GM13976 (cell line): ENCODE data around the gene DHRS3.
"Not testable (repeated sequence)": the region's sequence is repeated elsewhere in the genome, so short reads cannot be mapped to it uniquely, and the experiment has no call there.

Experiments
- DNase-seq: peaks from one replicate; pipeline ENCODE4 v3.0.0; 2012; ENCODE audit warnings: low spot score
- CTCF ChIP-seq: IDR thresholded peaks from 2 replicates; pipeline ENCODE4 v1.5.1; 2012; ENCODE audit warnings: borderline replicate concordance, mild to moderate bottlenecking; ENCODE audit not compliant: insufficient read depth; ENCODE audit errors: extremely low read depth, missing control alignments, control extremely low read depth
- in situ Hi-C: fragments of 300-500 bp; cut with MboI; formaldehyde crosslinking; loops from one replicate; pipeline ENCODE4 v1.12.0; 2022; ENCODE audit warnings: low sequenced_read_pairs, mixed read lengths, inconsistent platforms; ENCODE audit not compliant: unreplicated experiment

DHRS3 gene

GRCh38 chr1:12541274-12542137, 76.5 kb downstream of the DHRS3 start:
- in situ Hi-C loops: no loop called here
- TF ChIP-seq CTCF: no peak
- DNase-seq: no peak

GRCh38 chr1:12540580-12541273, 77.3 kb downstream of the DHRS3 start:
- in situ Hi-C loops: no loop called here
- no peak for DNase-seq
- TF ChIP-seq CTCF: no peak

GRCh38 chr1:12539705-12540579, 78.1 kb downstream of the DHRS3 start:
- no peak for DNase-seq
- in situ Hi-C loops: no loop called here
- TF ChIP-seq CTCF: no peak

DNA sequence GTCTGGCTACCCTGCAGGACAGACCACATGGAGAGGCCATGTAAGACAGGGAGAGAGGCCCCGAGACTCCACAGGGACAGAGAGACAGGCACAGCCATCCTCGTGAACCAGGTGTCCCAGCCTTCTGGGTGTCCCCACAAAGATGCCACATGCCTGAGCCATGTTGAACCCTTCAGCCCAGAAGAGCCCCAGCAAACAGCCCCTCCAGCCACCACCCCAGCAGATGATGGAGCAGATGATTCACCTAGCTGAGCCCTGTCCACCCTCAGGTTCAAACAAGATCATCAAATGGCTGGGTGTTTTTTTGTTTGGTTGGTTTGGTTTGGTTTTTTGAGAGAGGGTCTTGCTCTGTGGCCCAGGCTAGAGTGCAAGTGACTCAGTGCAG, 78.7 kb downstream of the DHRS3 start:
- in situ Hi-C loops: no loop called here
- no peak for TF ChIP-seq CTCF

GRCh38 chr1:12538536-12538935, 79.5 kb downstream of the DHRS3 start:
- in situ Hi-C loops, DNase-seq: not testable (repeated sequence)

More for the DNA sequence above, 78.7 kb downstream of the DHRS3 start:
- no peak for DNase-seq

- no peak for TF ChIP-seq CTCF
- in situ Hi-C loops: no loop called here
- DNase-seq: no peak
These were observed 80.0 kb downstream of the DHRS3 start for GRCh38 chr1:12537906-12538461.
